Measurements from ENCODE around the gene TLK2.
"Not testable (repeated sequence)": the region's sequence is repeated elsewhere in the genome, so short reads cannot be mapped to it uniquely, and the experiment has no call there.

The TLK2 gene

DNA sequence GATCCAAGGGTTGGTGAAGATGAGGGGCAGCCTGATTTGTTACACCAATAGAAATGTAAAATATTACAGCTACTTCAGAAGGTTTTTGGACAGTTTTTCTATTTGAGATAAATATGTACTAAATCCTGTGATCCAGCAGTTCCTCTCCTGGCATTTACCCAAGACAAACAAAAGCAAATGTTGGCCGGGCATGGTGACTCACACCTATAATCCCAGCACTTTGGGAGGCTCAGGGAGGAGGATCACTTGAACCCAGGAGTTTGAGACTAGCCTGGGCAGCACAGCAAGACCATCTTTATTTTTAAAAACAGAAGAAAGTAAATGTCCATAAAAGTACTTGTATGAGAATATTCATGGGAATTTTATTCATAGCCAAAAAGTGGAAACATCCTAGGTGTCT is 84.0 kb downstream of the TLK2 start:
- peak in 1 of 2 experiments; percentile 54 for DNase-seq

DNA sequence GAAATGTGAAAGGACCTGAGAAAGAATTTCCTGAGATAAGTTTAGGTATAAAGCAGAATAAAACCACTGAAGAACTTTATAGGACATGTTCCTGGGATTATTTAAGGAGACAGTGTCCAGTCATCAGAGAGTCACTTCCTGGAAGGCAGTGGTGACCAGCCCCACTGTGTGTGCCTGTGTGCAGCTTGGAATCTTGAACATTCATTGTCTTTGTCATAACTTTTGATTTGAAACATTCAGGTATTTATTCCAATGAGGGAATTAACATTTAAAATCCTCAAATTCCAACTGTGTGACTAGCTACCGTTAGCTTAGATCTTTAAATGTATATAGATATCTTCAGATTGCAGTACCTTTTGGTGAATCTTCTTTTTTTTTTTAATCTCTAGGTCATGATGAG is 87.2 kb downstream of the TLK2 start:
- DNase-seq, result no peak

DNA sequence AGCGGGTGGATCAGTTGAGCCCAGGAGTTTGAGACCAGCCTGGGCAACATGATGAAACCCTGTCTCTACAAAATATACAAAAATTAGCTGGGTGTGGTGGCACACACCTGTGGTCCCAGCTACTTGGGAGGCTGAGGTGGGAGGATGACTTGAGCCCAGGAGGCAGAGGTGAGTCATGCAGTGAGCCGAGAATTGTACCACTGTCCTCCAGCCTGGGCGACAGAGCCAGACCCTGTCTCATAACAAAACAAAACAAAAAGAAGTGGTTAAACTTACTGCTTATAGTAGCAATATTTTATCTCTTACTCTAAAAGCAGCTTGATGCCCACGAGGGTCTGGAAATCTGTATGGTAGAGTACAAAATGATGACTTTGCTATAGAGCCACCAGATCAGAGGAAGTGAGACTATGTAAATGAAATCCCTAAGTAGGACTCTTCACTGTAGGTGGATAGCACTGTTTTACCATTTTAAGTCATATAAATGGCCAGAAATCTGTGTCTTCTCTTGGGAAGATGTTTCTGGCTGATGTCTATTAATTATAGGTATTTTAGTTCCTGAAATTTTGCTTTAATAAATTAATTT is 88.5 kb downstream of the TLK2 start:
- no peak for DNase-seq

DNA sequence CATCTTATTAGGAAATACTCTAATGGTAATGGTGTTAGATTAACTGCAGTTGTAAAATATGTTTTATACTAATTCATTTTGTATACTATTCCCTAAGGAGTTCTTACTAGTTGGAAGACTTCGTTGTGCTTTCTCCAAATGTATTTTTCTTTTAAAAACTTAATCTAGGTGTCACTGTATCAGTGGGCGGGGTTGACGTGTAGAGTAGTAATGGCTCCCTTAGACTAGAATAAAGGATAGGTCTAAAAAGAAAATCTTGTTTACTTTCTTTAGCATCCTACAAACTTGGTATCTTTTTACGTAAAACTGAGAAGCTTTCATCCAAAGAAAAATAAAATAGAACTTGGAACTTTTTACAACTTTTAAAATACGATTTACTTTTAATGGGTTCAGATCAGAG is 93.9 kb downstream of the TLK2 start:
- no peak for DNase-seq

DNA sequence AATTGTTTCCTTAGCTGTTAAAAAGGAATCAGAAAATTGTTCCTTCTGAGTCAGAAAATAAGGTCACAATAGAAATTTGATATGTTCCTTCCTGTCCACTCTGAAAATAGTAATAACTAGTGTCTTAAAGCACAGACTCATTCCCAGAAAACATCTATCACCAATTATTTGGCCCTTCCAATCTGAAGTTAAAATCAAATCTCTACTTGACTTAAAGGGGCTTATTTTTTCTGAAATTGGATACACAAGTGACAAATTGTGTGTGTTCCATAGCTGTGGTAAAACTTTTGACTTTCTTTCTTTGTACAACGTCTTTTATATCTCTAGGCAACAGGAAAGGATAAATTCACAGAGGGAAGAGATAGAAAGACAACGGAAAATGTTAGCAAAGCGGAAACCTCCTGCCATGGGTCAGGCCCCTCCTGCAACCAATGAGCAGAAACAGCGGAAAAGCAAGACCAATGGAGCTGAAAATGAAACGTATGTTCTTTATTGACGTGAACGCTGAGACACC is 94.3 kb downstream of the TLK2 start:
- DNase-seq, result no peak

DNA sequence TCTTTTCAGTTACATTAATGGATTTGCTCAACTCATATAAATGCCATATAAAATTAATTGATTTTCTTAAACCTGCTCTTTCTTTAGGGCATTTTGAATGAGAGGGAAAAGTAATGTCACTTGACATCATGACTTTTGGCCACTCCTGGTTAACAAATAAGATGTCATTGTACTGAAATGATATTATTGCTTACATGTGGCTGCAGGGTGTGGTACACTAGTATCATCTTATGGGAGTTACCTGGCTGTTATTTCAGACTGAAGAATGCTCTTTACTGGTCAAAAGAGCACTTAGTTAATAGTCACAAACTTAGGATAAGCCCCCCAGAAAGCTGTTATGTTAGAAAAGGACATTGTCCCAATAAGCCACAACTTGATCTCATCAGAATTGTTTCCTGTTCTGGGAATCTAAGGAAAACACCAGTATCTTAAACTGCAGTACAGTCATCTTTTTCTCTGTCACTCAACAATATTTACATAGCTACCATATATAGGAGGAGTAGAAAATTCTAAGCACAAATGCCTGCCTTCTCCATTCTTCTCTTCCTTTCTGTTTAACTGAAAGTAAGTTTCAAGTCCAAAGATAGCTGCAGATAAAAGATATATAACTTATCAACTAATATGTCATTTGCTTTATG is 95.0 kb downstream of the TLK2 start:
- no peak for DNase-seq

DNA sequence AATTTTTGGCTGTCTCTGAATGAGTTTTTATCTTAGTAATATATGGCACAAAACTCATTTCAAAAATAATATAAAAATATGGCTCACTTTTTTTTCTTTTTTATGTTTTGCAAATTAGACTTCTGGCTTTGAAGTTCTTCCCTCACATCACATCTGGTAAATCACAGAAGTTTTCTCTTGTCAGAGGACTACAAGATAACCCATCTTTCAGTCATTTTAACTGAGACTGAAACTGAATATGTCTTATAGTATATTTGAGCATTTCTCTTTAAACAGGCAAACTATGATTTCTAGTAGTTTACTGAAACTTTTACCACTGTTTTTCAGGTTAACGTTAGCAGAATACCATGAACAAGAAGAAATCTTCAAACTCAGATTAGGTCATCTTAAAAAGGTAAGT is 97.8 kb downstream of the TLK2 start:
- DNase-seq, result no peak

DNA sequence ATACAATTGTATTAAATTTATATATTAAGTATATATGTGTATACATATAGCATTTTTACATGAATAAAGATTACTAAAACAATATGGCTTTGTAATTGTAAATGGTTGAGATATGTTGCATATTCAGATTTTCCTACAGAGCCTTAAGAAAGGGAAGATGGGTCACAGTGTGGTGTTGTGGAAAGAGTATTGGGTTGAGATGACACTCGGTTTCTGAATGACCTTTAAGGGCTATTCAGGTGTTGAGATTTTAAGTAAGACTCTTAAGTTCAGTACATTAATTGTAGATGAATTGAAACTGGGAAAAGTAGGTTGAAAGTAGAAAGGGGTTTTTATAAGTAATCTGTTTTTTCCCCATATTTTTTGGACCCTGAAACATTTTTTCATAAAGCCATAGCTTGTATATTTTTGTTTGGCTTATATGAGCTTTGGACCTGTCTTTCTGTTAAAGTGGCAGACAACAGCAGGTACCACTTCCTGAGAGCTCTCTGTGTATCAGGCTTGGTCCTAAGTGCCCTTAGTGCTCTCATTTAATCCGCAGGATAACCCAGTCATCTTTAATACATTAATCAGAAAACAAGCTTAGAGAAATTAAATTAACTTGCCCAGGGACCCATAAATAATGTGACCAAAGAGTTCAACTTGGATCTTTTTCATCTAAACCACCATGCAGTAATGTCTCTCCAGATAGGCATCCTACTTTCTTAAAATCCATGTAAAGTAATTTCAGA is 100.3 kb downstream of the TLK2 start:
- DNase-seq, result no peak

DNA sequence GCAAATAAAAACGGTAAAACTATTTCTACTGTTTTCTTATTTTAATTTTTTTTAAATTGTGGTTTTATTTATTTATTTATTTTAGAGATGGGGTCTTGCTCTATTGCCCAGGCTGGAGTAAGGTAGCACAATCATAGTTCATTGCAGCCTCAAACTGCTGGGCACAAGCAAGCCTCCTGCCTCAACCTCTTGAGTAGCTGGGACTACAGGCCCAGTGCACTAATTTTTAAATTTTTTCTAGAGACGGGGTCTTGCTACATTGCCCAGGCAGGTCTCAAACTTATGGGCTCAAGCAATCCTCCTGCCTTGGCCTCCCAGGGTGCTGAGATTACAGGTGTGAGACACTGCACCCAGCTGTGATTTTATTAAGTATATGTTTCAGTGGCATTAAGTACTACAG is 102.3 kb downstream of the TLK2 start:
- DNase-seq, result no peak

DNA sequence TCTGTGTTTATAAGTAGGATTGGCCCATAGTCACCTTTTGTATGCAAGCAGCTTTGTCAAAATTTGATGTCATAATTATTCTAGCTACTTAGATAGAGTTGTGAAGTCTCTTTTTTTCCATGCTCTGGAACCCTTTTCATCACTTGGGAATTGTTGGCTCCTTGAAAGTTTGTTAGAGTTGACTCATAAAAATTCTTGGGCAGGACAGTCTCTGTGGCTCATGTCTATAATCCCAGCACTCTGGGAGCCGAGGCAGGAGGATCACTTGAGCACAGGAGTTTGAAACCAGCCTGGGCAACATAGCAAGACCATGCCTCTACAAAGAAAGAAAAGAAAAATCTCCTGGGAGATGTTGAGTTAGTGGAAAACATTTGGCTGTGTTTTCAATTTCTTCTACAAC is 103.1 kb downstream of the TLK2 start:
- no peak for DNase-seq

DNA sequence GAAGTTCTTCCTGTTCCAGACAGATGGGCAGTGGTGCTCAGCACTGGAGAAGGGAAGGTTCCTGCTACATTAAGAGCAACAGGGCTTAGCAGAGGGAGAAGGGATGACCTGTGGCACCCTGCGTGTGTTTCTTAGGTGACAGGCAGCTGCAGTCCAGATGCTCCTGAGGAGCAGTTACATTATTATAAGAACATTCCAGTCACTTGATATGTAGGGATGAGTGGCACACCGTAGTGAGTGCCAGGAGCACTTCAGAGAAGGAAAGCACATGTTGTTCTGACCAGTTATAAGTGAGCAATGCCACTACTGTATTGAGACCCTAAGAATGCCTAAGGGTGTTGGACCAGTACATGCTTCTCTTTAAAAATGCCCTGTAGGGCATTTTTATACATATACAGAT is 108.9 kb downstream of the TLK2 start:
- no peak for DNase-seq

DNA sequence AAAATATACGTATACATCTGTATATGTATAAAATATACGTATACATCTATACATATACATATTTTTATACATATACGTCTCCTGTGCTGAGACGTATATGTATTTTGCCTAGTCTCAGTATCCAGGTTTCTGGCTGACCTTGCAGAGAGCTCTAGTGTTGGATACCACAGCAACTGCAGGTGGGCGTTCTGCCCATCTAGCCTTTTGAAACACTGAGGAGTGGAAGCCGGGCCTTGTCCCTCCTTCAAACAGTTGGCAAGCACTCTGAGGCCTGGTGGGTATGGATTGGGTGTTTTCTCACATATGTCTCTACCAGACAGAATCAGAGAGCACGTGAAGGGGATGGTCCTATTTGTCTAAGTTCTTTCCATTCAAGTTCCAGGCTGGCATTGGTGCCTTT is 109.5 kb downstream of the TLK2 start:
- no peak for DNase-seq

DNA sequence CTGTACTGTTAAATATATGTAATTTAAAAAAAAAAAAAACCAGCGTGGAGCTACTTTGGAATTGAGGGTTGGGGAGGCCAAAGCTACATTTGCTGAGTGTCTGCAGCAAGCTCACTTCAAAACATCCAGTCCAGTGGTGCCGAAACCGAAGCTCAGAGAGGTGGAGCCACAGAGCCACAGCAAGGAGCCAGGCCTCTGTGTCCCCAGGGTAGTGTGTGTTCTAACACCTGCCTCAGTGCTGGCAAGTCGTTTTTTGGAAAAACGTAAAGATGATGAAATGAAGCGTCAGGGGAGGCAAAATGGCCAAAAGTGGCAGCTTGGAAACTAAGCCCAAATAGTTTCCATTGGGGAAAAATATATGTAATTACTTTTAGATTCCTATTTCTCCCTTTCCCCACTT is 112.7 kb downstream of the TLK2 start:
- no peak for DNase-seq

DNA sequence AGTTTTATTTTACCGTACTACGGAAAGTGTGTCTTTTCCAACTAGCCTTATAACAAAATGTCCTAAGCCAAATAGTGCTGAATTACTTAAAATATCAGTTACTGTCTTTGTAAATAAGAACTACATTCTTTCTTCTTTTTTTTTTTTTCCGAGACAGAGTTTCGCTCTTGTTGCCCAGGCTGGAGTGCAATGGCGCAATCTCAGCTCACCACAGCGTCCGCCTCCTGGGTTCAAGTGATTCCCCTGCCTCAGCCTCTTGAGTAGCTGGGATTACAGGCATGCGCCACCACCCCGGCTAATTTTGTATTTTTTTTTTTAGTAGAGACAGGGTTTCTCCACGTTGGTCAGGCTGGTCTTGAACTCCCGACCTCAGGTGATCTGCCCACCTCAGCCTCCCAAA is 113.2 kb downstream of the TLK2 start:
- not testable (repeated sequence) for DNase-seq

DNA sequence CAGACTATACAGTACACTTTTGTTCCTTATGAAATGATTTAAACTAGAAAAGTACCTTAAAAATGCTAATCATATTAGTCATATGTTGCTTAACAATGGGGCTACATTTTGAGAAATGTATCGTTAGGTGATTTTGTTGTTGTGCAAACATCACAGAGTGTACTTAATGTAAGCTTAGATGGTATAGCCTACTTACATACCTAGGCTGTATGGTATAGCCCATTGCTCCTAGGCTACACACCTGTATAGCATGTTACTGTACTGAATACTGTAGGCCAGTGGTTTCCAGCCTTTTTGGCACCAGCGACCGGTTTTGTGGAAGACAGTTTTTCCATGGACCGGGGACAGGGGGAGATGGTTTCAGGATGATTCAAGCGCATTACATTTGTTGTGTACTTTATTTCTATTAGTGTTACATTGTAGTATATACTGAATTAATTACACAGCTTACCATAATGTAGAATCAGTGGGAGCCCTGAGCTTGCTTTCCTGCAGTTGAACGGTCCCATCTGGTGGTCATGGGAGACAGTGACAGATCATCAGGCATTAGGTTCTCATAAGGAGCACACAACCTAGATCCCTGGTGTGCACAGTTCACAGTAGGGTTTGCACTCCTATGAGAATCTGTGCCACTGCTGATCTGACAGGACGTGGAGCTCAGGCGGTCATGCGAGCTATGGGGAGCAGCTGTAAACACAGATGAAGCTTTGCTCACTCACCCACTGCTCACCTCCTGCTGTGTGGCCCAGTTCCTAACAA is 113.9 kb downstream of the TLK2 start:
- DNase-seq, result no peak

DNA sequence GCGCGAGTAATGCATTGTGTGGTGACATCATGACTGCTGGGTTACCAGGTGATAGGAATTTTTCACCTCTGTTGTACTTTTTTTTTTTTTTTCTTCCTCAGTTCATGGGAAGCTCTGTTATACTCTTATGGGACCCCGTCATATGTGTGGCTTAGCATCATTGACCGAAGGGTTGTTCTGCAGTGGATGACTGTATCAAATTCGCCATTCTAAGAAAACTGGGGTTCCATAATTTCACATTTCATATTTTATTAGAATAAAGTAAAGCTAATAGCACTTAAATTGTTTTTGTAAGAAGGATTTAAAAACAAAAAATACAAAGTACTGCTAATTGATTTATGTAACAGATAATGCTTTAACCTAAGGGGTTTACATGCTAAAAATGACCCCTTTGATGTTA is 116.9 kb downstream of the TLK2 start:
- no peak for DNase-seq

DNA sequence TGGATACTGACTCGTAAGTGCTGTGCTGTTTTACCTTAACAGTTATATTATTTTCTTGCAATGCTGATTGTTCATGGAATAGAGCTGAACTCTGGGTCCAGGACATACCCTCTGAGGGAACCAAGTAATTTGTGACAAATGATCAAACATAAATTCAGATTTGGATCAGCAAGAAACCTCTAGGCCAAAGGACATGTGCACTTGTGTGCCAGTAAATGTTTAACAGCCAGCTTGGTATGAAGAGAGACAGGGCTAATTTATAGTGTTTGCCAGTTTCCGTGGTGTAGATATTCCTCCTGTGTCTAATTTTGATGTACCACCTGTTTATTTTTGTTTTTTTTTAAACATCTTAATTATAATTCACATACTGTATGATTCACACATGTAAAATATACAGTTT is 118.0 kb downstream of the TLK2 start:
- DNase-seq, result no peak

DNA sequence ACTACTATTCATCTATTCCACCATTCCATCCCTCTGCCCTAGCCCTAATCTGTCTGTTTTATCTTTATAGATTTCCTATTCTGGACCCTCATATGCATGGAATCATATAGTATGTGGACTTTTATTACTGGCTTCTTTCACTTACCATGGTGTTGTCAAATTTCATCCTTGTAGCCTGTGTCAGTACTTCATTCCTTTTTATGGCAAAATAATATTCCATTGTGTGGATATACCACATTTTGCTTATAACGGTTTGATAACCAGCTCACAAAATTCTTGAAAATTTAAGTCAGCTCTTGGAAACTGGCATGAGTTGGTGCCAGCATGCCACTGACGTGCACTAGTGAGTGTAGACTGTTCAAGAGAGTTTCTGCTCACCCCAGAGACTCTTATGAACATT is 118.5 kb downstream of the TLK2 start:
- DNase-seq, result no peak

DNA sequence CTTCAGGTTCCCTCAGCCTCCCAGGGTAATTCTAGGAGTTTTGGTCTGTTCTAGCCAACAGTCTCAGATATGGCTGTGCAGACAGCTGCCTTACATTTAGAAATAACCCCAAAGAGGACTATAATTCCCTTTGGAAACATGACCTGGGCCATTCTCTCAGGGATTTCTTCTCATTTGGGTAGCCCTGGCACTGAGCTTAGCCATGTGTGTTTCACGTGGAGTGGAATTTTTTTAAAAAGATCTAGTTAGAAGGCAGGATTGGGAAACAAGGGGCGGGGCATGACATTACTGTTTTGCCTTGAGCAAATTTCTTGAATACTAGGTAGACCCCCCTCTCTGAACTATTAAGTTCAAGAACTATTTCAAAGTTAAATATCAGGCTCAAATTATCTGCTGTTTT is 119.3 kb downstream of the TLK2 start:
- no peak for DNase-seq

DNA sequence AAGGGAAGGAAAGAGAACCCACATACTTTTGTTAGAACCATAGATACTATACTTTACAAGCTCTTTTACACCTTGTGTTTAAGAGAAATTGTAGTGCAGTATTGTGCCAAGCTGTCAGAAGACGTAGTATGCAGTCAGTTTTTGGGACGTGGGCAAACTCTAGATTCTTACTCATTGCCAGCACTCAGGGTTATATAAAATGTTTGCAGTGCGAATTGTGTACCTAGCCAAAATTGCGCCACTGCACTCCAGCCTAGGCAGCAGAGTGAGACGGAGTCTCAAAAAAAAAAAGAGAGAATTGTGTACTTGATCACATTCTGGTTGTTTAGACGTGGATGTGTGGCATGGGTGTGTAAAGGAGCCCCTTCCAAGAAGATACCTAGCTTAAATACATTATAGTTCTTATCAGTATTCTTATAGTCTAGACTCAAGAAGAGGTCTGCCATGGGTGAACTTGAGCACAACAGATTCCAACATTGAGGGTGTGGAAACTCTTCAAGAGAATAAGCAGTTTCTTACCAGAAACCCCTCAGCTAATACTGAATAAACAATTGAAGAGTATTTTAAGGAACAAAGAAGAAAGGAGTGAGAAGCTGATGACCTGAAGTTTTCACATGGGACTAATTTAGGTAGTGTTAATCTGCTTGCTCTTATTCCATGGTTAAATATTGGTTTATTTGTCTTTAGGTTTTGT is 121.5 kb downstream of the TLK2 start:
- no peak for DNase-seq

DNA sequence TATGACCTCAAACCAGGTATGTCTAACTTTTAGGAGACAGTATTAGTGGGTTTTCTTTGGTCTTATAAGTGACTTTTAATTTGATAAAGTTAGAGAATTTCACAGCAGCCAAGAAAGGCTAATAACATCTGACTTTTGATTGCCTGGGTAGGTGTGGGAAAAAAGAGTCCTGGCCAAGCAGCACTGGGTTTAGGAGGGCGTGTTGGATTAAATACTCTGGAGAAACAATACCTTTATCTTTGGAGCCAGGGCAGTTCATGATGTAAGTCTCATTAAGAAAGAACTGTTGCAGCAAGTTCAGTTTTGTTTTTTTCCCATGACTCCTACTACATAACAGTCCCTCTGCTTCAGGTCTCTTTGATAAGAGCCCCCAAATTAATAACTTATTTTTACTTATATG is 122.2 kb downstream of the TLK2 start:
- no peak for DNase-seq

DNA sequence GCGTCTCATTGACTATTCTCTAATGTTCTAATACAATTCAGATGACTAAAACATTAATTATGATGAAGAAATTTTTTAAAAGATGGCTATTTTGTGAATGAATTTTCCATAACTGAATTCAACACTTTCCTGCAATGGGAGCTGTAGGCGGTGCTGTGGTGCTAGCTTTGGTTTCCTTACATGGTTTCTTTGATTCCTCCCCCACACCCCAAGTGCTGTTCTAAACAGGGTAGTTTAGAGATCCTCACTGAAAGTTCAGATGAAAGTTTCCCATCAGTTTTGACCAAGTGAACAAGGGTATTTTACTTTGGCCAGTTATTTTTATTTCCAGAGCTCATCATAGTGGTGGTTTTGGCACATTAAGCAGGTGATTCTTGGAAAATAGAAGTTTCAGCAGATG is 122.8 kb downstream of the TLK2 start:
- DNase-seq, result no peak

DNA sequence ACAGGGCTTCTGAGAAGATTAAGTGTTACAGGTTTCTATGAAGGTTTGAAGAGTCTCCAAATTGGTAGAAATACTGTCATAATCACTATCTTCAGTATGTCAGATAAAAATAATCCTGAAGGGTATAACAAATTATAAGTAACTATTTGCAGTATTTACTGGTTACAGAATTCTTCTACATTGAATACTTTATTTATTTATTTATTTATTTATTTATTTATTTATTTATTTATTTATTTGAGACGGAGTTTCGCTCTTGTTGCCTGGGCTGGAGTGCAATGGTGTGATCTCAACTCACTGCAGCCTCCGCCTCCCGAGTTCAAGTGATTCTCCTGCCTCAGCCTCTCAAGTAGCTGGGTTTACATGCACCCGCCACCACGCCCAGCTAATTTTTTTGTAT is 125.2 kb downstream of the TLK2 start:
- not testable (repeated sequence) for DNase-seq

Measured in NCI-H446 (cell line).